A673 (cell line): ENCODE measurements around the gene CABLES1. TPM values are rescaled to one million over a fixed set of nuclear protein-coding genes. Genes with fewer than 3 reads are reported as not detected.

Experiments
- BruUV-seq: library from RNA; stranded (reverse); fragments of 400-500 nt; replicated peaks from 2 replicates; lab custom pipeline; 2021; lab: Mats Ljungman, UMichigan
- CTCF ChIA-PET: fragments of 300-600 bp; sonication (Branson Sonifier 250); formaldehyde crosslinking; loops from one replicate; lab custom pipeline; 2022; ENCODE audit warnings: antibody characterized with exemption; lab: Charles Lee
- POLR2A ChIA-PET: fragments of 300-600 bp; sonication (Branson Sonifier 250); formaldehyde crosslinking; loops from one replicate; lab custom pipeline; 2022; ENCODE audit warnings: antibody characterized with exemption; ENCODE audit not compliant: low non-redundant PET; lab: Charles Lee
- DNase-seq: peaks from one replicate; pipeline ENCODE4 v3.0.0-alpha.2; 2015; ENCODE audit warnings: low spot score
- H3K27ac ChIP-seq: fragments of 200-600 bp; sonication (generic); 2 replicates; pipeline ENCODE4 v1.5.1; 2016; ENCODE audit warnings: mixed run types, low read depth, mild to moderate bottlenecking, mixed read lengths, antibody characterized with exemption, low read length; ENCODE audit not compliant: poor library complexity, severe bottlenecking
- H3K27me3 ChIP-seq: fragments of 200-600 bp; sonication (generic); replicated peaks from 2 replicates; pipeline ENCODE4 v1.6.1; 2017; ENCODE audit warnings: mixed run types, low read depth, mild to moderate bottlenecking, mixed read lengths, antibody characterized with exemption, low read length; ENCODE audit not compliant: insufficient read depth, poor library complexity
- H3K36me3 ChIP-seq: fragments of 200-600 bp; sonication (generic); 2 replicates; pipeline ENCODE4 v1.6.1; 2016; ENCODE audit warnings: mixed run types, mild to moderate bottlenecking, mixed read lengths, antibody characterized with exemption, low read length; ENCODE audit not compliant: insufficient read depth, poor library complexity, severe bottlenecking
- H3K4me1 ChIP-seq: fragments of 200-600 bp; sonication (generic); 2 replicates; pipeline ENCODE4 v1.6.1; 2017; ENCODE audit warnings: mixed run types, mild to moderate bottlenecking, mixed read lengths, antibody characterized with exemption, low read length; ENCODE audit not compliant: insufficient read depth, poor library complexity, severe bottlenecking
- H3K4me3 ChIP-seq: fragments of 200-600 bp; sonication (generic); 2 replicates; pipeline ENCODE4 v1.5.1; 2016; ENCODE audit warnings: low read depth, mixed run types, mild to moderate bottlenecking, mixed read lengths, low read length; ENCODE audit not compliant: poor library complexity, severe bottlenecking
- H3K9me3 ChIP-seq: fragments of 200-600 bp; sonication (generic); 2 replicates; pipeline ENCODE4 v1.6.1; 2016; ENCODE audit warnings: mixed run types, low read depth, mild to moderate bottlenecking, mixed read lengths, antibody characterized with exemption, low read length; ENCODE audit not compliant: poor library complexity, severe bottlenecking
- CTCF ChIP-seq: fragments of 300-800, 200-600 bp; sonication (generic); conservative IDR thresholded peaks from 2 replicates; pipeline ENCODE4 v1.5.1; 2017; ENCODE audit warnings: low read depth, mild to moderate bottlenecking, antibody characterized with exemption, low read length, moderate library complexity, mixed read lengths
- EZH2 ChIP-seq: fragments of 200-600 bp; sonication (generic); IDR thresholded peaks from 2 replicates; pipeline ENCODE4 v1.6.1; 2017; ENCODE audit warnings: borderline replicate concordance, low read depth, mild to moderate bottlenecking, mixed read lengths, antibody characterized with exemption, low read length; ENCODE audit not compliant: poor library complexity, severe bottlenecking
- intact Hi-C: fragments of 100-400 bp; cut with micrococcal nuclease; formaldehyde crosslinking; loops from one replicate; pipeline ENCODE4 v1.10.0; 2022; ENCODE audit not compliant: unreplicated experiment
- total RNA-seq: library from RNA; stranded (reverse); gene quantifications from 2 replicates; pipeline ENCODE4 v1.2.3, GENCODE V29; 2021

CABLES1 gene
- total RNA-seq, 1 experiment from 2014 or later: 7.2 TPM

DNA sequence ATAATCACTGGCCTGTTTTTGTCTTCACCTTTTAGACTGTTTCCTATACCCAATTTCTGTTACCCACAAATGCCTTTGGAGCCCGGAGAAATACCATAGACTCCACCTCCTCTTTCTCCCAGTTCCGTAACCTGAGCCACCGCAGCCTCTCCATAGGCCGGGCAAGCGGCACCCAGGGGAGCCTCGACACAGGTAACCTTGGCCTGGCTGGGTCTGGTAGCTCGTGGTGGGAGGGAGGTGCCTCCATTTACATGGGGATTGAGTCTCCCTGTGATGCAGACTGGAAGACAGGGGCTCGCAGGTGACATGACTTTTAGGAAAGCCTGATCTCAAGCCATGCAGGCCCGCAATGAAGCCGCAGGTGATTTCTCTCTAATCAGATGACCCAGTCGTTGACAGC is 100.6 kb downstream of the CABLES1 start:
- BruUV-seq: no TSS peak
- Histone ChIP-seq H3K27ac (no peak overlapping the region), H3K4me1 (peaks cover 17% of the 10 kb centered on the region), H3K36me3 (no peaks in the 10 kb centered on the region), H3K27me3 (no peaks in the 10 kb centered on the region), H3K9me3 (no peaks in the 10 kb centered on the region), H3K4me3 (no peak overlapping the region)
- CTCF ChIA-PET: no interaction called here
- no peak for TF ChIP-seq CTCF
- POLR2A ChIA-PET: no interaction called here
- DNase-seq: no peak
- intact Hi-C loops: no loop called here

DNA sequence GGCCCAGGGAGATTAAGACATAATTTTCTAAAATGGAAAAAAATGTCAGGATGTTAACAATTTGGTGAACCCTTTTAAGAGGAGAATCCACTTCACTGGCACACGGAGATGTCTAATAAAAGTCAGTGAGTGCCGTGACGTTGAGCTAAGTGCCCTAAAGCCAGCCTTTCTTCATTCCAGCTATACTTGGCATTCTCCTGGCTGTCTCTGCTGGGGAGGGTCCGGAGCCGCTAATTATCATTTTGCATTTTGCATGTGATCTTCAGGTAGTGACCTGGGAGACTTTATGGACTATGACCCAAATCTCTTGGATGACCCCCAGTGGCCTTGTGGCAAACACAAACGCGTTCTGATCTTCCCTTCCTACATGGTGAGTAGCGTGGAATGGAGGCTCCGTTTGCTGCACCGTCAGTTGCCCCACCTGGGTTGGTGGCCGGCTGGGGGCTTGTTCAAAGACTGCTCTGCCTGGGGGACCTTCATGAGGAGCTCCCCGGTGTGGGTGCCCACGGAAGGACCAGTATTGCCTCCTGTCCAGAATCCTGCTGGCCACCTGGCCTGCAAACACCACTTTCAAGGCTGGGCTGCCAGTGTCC is 101.7 kb downstream of the CABLES1 start:
- H3K27ac ChIP-seq: no peak overlapping the region

GRCh38 chr18:23237524-23238151 is 102.4 kb downstream of the CABLES1 start:
- Histone ChIP-seq H3K4me1 (peaks cover under 1% of the 10 kb centered on the region), H3K9me3 (no peaks in the 10 kb centered on the region), H3K36me3 (no peaks in the 10 kb centered on the region), H3K27ac (no peak overlapping the region), H3K4me3 (no peak overlapping the region), H3K27me3 (no peaks in the 10 kb centered on the region)
- CTCF ChIA-PET: interaction anchor here (0.7 kb wide), 1 partner anchor 107 kb away, joined by 3 read pairs; no protein-coding TSS in a partner anchor
- no TSS peak for BruUV-seq
- no peak for TF ChIP-seq CTCF
- no peak for TF ChIP-seq EZH2
- no peak for DNase-seq
- intact Hi-C loops: no loop called here
- POLR2A ChIA-PET: no interaction called here

More for the DNA sequence above, 101.7 kb downstream of the CABLES1 start:
- Histone ChIP-seq H3K27me3 (no peaks in the 10 kb centered on the region), H3K4me3 (no peak overlapping the region), H3K9me3 (no peaks in the 10 kb centered on the region), H3K4me1 (peaks cover 6% of the 10 kb centered on the region), H3K36me3 (no peaks in the 10 kb centered on the region)
- ChIA-PET CTCF (interaction anchor here (0.7 kb wide), 1 partner anchor 106 kb away, joined by 3 read pairs; no protein-coding TSS in a partner anchor), POLR2A (no interaction called here)
- BruUV-seq: no TSS peak
- no peak for DNase-seq
- intact Hi-C loops: no loop called here
- no peak for TF ChIP-seq EZH2
